Activated CD4-positive, alpha-beta T cell treated with anti-CD3 and anti-CD28 coated beads, Interleukin-2, Interleukin-4, amounts not matched to agents 100 ng/mL and 50 ng/mL, durations not matched to agents 16 hours and 8 hours (primary cell): ENCODE results near the gene NCOR2.
A peak's percentile ranks its signal among the peaks of the same experiment; 100 is the strongest.

Experiments
- DNase-seq: peaks from one replicate; pipeline ENCODE4 v3.0.0-alpha.2; 2020; ENCODE audit warnings: low spot score

The NCOR2 gene

GRCh38 chr12:124576061-124576650, 8.7 kb upstream of the NCOR2 start:
- DNase-seq: no peak

GRCh38 chr12:124573839-124574786, 6.7 kb upstream of the NCOR2 start:
- no peak for DNase-seq

GRCh38 chr12:124571556-124571955, 4.1 kb upstream of the NCOR2 start:
- DNase-seq: no peak

GRCh38 chr12:124570810-124571209, 3.4 kb upstream of the NCOR2 start:
- no peak for DNase-seq

- DNase-seq: no peak
These were observed 2.1 kb upstream of the NCOR2 start for GRCh38 chr12:124569375-124570148.

GRCh38 chr12:124568431-124569374, 1.3 kb upstream of the NCOR2 start:
- no peak for DNase-seq

GRCh38 chr12:124567673-124568373, 411 bp upstream of the NCOR2 start:
- DNase-seq: peak; percentile 76

- peak; percentile 54 for DNase-seq
These were observed 1.0 kb downstream of the NCOR2 start for GRCh38 chr12:124566161-124566996.

GRCh38 chr12:124565656-124566160, 1.7 kb downstream of the NCOR2 start:
- no peak for DNase-seq

GRCh38 chr12:124564971-124565491, 2.4 kb downstream of the NCOR2 start:
- DNase-seq: no peak

GRCh38 chr12:124564232-124564958, 3.0 kb downstream of the NCOR2 start:
- DNase-seq: no peak

GRCh38 chr12:124563809-124564208, 3.6 kb downstream of the NCOR2 start:
- DNase-seq: no peak

- DNase-seq: no peak
These were observed 4.0 kb downstream of the NCOR2 start for GRCh38 chr12:124563401-124563800.

- no peak for DNase-seq
These were observed 4.6 kb downstream of the NCOR2 start for GRCh38 chr12:124562796-124563181.

GRCh38 chr12:124562018-124562795, 5.2 kb downstream of the NCOR2 start:
- no peak for DNase-seq

- no peak for DNase-seq
These were observed 6.2 kb downstream of the NCOR2 start for GRCh38 chr12:124561231-124561630.

GRCh38 chr12:124560146-124560890, 7.1 kb downstream of the NCOR2 start:
- DNase-seq: no peak
